SK-N-SH treated with all-trans-retinoic acid at 6 μM for 48 hours (cell line): ENCODE results near the gene MEIOC.

Source experiments
- ARNTL ChIP-seq: fragments of 450-650 bp; formaldehyde crosslinking; IDR thresholded peaks from 2 replicates; pipeline ENCODE4 v1.5.0; 2020; ENCODE audit warnings: low read depth, mild to moderate bottlenecking, moderate library complexity, borderline replicate concordance
- PATZ1 ChIP-seq: fragments of 250-450 bp; sonication (Bioruptor Pico); IDR thresholded peaks from 2 replicates; pipeline ENCODE4 v1.8.0; 2020; ENCODE audit warnings: mild to moderate bottlenecking, moderate library complexity, borderline replicate concordance
- POU6F1 ChIP-seq: fragments of 250-450 bp; sonication (Bioruptor Pico); IDR thresholded peaks from 2 replicates; pipeline ENCODE4 v1.8.0; 2021; ENCODE audit warnings: low read depth, mild to moderate bottlenecking, moderate library complexity, borderline replicate concordance

GRCh38 chr17:44653384-44653783 lies 2.9 kb upstream of the MEIOC start:
- TF ChIP-seq PATZ1 (CRISPR knock-in tag) (no peak), ARNTL (no peak), POU6F1 (CRISPR knock-in tag) (no peak)
